Activated CD8-positive, alpha-beta memory T cell treated with anti-CD3 and anti-CD28 coated beads, Interleukin-2, amount 50 U/mL, for 1 hour (primary cell): ENCODE measurements around the gene WDR45B.

Experiments used
- DNase-seq: peaks from one replicate; pipeline ENCODE4 v3.0.0-alpha.2; 2020; ENCODE audit errors: extremely low read depth

The WDR45B gene

DNA sequence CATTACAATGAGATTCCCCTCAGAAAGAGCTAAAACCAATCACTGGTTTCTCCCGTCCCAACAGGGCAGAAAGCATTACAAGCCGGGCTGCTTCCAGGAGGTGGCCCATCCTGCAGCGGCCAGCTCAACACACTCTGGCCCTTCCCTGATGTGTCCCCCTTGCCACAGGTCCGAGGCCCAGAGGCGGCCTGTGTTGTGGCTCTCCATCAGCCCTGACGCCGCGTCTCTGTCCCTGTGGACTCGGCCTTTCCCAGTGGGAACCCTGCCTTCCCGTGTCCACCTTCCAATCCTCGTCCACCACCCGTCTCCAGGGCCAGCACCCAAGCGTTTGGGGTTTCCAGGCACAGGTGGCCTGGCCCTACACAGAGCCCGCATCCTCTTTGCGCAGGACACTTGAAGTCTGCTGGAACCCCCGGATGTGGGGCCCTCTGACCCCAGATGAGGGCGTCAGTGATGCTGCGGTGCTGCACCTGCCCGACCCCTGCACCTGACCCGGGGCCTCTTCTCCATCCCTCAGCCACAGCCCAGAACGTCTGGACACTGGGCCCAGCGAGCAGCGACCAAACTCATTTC lies 29.2 kb upstream of the WDR45B start:
- DNase-seq, result no peak

DNA sequence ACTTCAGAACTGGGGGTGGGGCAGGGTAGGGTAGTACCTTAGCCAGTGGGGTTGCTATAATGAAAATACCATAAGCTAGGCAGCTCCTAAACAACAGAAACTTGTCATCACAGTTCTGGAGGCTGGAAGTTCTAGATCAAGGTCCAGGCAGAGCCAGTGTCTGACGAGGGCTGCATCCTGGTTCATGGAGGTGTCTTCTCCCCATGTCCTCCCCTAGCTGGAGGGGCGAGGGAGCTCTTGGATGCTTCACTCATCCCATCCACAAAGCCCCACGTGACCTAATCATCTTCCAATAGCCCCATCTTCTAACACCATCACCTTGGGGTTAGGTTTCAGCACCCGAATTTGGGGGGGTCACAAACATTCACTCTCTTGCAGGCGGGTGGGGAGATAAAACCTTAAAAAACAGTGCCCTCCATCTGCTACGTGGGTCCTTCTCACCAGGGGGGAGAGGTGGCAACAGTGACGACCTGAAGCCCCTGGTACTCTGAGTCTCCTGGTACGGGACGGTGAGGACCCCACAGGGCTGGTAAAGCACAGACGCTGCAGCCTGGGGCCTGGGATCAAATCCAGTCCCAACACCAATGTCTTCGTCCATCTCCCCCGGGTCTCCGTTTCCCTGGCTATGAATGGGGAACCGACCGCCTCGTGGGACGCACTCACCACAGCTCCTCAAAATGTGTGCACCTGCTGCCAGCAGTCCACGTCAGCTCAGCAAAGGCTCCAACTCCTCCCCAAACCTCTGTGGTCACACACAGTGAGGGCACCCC lies 27.4 kb upstream of the WDR45B start:
- no peak for DNase-seq

DNA sequence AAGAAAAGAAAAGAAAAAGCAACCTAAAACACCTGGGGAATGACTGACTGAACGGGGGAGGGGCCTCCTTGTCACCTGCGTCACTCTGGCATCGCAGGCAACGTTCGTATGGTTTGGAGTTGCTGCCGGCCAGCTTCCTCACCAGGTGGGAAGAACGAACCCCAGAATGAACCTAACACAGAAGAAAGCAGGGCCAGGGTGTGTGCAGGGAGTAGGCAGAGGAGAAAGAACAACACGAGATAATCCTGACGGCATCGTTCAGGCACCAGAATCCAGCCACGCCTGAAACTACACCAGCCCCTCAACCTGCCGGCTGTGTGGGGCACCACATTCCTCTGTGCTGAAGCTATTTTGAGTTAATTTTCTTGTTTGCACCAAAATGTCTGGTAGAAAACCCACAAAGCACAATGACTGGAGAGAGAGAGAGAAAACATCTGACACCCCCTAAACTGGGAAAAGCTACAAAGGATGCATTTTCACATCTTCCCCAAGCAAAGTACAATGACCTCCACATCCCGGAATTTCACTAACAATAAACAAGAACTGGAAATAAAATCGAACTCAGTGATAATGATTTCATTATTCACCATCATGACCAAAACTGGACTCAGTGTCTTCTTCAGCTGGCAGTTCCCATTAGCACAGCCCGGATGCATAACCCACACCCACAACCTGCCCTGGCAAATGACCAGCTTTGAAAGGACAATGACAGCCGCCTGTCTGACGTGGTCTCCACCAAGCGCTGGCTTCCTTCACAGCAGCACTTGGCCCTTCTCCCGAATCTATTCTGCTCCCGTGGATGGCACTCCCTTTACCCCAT lies 26.6 kb upstream of the WDR45B start:
- no peak for DNase-seq

DNA sequence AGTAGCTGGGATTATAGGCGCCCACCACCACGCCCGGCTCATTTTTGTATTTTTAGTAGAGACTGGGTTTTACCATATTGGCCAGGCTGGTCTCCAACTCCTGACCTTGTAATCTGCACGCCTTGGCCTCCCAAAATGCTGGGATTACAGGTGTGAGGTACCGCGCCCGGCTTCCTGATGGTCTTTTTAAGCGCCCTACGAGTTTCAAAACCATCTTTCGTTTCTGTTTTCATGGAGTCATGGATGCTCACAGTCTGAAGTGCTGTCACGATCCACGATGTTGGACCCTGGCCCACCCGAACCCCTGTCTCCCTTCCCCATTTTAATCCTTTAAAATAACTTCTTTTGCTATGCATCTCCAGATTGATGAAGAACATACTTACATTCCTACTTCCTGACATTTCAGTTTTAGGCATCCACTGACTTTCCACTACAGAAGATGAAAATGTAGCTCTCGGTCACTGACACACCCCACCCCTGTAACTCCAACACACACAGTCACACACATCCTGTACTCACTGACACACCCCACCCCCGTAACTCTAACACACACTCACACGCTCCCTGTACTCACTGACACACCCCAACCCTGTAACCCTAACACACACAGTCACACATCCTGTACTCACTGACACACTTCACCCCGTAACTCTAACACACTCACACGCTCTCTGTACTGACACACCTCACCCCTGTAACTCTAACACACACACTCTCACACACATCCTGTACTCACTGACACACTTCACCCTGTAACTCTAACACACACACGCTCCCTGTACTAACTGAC lies 22.6 kb upstream of the WDR45B start:
- no peak for DNase-seq

DNA sequence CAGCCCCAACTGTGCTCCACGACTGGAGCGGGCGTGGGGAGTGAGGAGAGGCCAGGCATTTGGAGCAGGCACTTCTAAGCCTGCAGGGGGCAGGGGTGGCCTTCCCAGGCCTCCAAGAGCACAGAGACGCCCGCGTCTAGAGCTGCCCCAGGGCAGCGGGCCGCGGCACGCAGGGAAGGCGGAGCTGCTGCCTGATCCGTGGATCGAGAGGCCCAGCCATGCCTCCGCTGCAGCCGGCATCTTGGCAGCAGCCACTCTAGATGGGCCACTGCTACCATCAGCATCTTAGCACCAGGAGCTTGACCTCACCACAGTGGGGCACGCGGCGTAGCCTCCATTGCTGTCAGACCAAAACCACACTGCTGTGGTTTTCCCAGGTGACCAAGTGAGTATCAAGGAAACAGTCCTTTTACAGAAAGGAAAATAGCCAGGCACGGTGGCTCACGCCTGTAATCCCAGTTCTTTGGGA lies 20.4 kb upstream of the WDR45B start:
- no peak for DNase-seq

DNA sequence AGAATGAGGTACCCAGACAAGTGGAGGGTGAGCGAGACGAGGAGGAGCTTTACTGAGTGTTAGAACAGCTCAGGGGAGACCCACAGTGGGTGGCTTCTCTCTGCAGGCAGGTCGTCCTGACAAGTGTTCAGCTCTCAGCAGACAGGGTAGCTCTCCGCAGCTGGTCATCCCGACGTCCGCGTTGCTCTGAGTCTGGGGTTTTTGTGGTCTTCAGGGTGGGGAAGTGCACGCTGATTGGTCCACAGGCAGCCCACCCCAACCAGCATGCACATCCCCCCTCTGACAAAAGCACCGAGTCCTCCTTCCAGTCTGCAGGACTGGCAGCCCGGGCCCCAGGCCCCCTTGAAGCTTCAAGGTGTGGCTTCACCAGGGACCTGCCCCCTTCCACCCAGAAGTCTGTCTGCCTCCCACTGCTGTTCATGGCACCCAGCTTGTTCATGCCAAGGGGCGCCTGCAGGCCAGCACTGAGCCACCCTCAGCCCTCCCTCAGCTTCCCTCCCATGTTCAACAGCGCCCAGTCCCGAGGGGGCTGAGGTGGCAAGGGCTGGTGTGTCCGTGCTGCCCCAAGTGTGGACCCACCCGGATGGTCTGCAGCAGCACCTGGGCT lies 19.9 kb upstream of the WDR45B start:
- no peak for DNase-seq

DNA sequence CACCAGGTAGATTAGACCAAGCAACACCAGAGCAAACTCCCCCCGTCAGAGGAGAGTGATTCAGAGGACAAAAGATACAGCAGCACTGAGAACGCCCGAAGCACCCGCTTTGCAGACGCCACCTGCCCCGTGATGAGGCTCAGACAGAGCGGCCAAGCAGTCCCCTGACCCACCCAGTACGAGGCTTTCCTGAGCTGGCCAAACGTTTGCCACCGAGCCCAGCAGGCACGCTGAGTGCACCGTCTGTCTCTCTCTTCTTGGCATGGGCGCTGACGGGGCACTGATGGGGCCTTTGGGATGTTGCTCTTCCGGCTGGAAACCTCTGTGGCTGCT lies 19.4 kb upstream of the WDR45B start:
- DNase-seq, result no peak

DNA sequence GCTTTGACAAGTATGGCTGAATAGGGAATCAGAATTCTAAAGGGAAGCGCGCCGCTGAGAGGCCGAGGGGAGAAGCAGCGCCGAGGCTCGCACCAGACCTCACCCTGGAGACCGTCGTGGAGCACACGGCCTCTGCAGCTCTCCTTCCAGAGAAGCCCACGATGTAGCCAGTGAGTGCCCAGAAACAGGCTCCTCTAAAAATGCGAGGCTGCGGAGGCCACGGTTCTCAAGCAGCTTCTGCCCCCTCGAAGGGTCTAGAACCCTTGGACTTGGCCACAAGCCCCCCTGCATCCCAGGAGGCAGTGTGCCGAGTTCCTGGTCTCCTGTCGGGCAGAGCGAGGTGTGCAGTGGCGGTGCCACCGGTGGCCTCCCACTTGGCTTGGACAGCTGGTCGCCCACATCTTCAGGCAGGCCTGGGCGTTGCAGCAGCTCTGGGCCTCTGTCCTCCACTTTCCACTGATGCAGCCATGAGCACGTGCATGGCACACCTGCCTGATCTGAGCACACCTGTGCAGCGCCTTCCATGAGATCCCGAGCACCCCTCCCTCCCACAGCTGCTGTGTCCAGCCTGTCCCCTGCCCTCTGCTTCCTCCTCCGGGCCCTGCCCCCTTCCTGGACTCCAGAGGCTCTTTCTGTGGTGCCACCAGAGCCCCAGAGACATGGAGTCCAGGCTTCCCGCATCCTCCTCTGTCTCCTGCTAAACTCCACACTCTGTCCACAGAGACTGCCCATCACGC lies 18.9 kb upstream of the WDR45B start:
- no peak for DNase-seq

DNA sequence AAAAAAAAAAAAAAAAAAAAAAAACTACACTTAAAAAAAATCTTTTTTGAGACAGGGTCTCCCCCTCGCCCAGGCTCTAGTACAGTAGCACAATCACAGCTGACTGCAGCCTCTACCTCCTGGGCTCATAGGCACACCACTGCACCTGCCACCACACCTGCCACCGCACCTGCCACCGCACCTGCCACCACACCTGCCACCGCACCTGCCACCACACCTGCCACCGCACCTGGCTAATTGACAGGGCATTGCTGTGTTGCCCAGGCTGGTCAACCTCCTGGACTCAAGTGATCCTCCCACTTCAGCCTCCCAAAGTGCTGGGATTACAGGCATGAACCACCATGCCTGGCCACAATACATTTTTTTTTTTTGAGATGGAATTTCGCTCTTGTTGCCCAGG lies 17.6 kb upstream of the WDR45B start:
- DNase-seq, result no peak

DNA sequence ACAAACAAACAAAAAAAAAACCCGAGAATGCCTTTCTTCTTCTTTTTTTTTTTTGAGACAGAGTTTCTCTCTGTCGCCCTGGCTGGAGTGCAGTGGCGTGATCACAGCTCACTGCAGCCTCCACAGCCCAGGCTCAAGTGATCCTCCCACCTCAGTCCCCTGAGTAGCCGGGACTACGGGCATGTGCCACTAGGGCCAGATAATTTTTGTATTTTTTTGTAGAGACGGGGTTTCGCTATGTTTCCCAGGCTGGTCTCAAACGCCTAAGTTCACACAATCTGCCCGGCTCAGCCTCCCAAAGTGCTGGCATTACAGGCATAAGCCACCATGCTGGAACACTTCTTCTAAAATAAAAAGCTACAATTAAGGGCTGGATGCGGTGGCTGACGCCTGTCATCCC lies 17.0 kb upstream of the WDR45B start:
- DNase-seq, result no peak

DNA sequence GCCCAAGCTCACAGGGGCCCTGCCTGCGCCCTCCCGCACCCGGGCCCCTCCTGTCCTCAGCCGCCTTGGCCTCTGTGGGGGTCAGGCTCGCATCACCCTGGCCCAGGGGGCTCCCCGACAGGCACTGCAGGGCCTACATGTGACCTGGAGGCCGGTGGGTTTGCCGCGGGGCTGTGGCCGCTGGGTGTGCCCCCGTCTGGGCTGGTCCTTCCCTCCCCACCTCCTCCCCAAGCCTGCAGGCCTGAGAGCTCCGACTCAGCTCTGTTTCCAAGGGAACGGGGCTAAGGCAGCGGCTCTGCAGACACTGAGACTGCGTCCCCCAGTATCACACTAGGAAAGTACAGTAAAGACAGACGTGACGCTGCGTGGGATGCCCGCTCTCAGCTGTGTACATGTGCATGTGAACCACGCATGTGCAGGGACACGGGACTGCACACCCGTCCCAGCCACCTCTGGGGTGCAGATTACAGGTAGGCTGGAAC lies 16.5 kb upstream of the WDR45B start:
- DNase-seq, result no peak

DNA sequence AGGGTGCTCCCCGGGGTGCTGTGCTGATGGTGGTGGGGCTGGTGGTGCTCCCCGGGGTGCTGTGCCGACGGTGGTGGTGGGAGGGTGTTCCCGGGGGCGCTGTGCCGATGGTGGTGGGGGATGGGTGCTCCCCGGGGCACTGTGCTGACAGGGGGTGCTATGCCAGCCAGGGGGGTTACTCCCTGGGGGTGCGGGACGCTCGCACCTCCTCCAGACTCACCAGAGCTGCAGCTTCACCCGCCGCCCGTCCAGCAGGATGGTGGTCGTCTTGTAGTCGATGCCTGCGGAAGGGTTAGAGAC lies 16.0 kb upstream of the WDR45B start:
- DNase-seq, result no peak

DNA sequence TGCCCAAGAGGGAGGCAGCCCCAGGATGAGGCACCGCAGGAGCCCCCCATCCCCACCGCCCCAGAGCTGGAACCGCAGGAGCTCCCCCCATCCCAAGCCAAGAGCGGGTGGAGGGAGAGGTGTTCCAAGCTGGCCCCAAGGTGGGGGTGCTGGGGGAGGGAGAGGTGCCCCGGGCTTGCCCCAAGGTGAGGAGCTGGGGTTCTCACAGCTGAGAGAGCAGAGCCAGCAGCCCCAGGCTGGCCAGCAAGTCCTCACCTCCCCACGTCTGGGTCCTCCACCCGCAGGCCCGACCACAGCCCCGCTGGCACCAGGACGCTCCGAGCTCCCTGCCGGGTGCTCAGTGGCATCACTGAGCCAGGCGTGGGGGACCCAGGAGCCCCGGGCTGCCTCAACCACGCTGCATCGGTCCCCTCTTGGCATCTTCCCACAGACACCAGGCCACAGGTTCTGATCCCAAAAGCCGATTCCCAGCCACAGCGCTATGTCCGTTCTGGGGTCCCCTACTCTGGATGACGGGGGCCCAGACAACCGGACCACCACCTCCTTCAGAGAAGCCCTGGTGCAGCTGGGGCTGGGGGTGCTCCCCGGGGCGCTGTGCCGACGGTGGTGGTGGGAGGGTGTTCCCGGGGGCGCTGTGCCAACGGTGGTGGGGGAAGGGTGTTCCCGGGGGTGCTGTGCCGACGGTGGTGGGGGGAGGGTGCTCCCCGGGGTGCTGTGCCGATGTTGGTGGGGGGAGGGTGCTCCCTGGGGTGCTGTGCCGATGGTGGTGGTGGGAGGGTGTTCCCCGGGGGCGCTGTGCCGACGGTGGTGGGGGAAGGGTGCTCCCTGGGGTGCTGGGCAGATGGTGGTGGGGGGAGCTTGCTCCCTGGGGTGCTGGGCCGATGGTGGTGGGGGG lies 15.4 kb upstream of the WDR45B start:
- no peak for DNase-seq

DNA sequence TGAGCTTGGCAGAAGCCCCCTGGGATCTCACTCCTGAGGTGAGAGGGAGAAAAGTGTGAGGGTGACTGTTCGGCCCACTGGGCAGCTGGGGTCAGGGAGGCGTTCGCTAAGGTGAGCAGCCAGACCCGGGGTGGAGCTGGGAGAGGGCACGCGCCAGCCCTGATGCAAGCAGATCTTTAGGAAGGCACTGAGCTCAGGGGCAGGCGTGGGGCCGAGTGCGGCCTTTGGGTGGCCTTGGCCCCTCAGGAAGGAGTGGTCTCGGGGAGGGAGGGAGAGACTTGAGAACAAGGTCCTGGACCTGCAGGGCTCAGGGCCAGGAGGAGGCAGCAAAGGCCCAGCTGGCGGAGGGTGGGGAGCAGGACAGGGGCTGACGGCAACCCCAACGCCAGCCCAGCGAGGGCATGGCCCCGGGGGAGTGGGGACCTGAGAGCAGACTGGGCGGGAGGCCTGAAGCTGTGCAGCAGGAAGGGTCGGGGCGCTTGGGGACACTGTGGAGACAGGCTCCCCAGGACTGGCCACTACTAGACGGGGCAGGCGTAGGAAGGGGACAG lies 14.5 kb upstream of the WDR45B start:
- DNase-seq, result no peak

DNA sequence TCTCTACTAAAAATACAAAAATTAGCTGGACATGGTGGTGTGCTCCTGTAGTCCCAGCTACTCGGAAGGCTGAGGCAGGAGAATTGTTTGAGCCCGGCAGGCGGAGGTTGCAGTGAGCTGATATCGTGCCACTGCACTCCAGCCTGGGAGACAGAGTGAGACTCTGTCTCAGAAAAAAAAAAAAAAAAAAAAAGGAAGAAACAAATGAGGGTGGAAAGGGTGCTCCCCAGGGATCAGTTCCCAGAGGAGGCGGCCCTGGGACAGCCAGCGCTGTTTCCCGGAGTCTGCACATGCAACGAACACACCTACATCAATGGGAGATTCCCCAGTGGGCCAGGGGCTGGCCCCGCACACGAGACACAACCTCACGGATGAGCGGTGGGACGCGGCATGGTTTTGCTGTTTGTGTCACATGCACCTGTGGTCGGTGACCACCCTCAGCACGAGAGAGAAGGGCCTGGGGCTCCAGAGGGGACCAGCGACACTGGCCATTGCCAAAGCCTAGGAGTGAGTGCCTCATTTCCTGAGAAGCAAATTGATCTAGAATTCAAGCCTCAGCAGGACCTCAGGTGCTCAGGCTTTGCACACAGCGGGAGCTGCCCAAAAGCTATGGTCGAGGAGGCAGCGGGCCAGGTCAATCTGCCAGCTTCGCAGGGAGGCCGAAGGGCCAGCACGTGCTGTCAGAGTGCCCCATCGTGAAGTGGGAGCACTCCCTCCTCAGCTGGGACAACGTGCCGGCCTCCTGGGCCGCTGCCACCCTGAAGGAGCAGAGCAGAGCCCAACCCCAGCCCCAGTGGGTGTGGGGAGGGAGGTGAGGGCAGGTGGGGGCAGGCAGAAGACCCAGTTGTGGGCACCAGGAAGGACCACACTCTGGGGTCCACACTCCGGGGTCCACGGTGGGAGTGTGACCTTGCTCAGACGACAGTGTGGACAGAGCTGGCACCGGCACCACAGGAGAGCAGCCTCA lies 13.8 kb upstream of the WDR45B start:
- DNase-seq, result no peak

DNA sequence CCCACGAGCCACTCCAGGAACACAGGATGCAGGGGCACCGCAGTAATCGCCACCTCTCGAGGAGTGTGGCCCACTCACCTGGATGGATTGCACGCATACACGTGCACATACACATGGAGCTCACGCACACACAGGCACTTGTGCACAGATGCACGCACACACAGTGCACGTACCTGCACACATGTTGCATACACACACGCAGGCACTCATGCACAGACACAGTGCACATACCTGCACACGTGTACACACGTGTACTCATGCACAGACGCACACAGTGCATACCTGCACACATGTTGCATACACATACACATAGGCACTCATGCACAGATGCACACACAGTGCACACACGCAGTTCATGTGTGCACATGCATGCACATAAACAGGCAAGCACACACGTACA lies 11.6 kb upstream of the WDR45B start:
- DNase-seq, result no peak

DNA sequence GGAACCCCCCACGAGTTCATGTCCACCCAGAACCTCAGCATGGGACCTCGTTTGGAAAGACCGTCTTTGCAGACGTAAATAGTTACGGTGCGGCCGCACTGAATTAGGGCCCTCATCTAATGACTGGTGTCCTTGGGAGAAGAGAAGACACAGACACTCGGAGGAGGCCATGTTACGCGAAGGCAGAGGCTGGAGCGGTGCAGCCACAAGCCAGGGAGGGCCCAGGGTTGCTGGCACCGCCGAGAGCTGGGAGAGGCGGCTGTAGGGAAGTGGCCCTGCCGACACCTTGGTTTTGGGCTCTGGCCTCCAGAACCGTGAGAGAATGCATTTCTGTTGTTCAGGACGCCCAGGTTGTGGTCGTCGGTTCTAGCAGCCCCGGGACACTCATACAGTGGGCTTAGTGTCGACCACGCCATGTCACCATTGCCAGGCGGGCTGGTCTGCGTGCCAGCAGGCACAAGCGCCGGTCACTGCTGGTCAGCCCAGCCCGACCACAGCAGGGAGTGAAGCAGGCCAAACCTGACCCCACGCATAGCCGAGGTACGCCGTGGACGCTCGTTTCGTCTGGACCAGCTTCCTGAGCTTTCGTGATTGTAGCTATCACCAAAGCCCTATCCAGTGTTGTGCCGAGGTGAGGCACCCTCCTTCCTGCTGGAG lies 10.7 kb upstream of the WDR45B start:
- no peak for DNase-seq

DNA sequence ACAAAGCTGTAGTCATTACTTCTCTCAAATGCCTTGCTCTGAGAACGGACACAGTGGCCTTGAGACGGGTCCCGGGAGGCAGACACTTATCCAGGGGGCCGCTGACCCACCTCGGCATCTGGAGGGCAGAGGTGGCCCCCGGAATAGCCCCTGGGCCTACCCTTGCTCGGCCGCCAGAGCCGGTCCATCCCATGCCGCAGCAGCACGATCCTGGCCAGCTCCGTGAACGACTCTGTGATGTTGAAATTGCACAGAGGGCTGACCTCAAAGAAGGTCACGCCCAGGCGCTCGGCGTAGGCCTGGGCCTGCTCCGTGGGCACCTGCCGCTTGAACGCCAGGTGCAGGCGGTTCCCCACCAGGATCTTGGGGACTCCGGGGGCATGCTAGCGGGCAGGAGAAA lies 10.1 kb upstream of the WDR45B start:
- no peak for DNase-seq
